Peyer's patch (tissue), 4 donors: Measurements from ENCODE around the gene RHO.

Experiments used
- CTCF ChIP-seq, 6 experiments: fragments of 450-650 bp in 4 of 6; fragments of 200-600 bp in 2 of 6; sonication (generic) in 1 of 6; IDR thresholded peaks; one replicate each; pipeline ENCODE4 v1.5.1; 2017 to 2019; ENCODE audit warnings: antibody characterized with exemption in 6 of 6, mild to moderate bottlenecking in 3 of 6, moderate library complexity in 1 of 6
- POLR2A ChIP-seq, 2 donors: fragments of 450-650 bp; IDR thresholded peaks; one replicate each; pipeline ENCODE4 v1.5.1; 2017; ENCODE audit warnings: antibody characterized with exemption in 2 of 2, mild to moderate bottlenecking in 2 of 2, moderate library complexity in 2 of 2

- no peak for TF ChIP-seq CTCF (IDR thresholded peaks at IDR 0.05)
- TF ChIP-seq POLR2A (IDR thresholded peaks at IDR 0.05): no peak
These were observed 6.6 kb downstream of the RHO start for GRCh38 chr3:129535075-129535474.
